ENCODE measurements around the gene CXorf51B.
"Not testable (repeated sequence)": the region's sequence is repeated elsewhere in the genome, so short reads cannot be mapped to it uniquely, and the experiment has no call there.

Gene CXorf51B

GRCh38 chrX:146809471-146809870, at the start of gene CXorf51B:
CXorf51B (plus strand) TSS chrX:146809771; CDS start chrX:146809792, 21 bp downstream.
- DNase-seq, result not testable (repeated sequence)

- not testable (repeated sequence) for DNase-seq
Measured at GRCh38 chrX:146814644-146815043, 5.1 kb downstream of the CXorf51B start, which contains the start of gene CXorf51A. CXorf51A (minus strand) TSS chrX:146814744; CDS start chrX:146814723, 21 bp downstream.

- no peak for DNase-seq
Measured at GRCh38 chrX:146831994-146832393, 22.4 kb downstream of the CXorf51B start.

DNA sequence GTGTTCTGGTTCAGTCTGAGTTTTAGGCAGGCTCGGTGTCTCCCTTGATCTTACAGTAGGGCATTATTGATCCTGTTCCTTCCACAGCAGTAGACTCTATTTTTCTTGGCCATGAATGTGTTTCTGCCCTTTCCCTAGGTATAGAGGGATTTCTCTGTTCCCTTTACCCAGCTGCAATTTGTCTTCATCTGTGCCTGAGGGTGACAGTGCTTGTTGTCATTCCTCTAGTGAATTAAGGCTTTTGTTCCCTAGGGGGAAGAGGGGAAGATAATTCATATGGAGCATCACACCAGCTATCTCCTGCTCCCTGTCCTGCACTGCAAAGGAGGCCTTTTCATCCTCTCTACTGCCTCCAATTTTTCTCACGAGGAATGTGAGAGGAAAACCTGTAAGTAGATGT, 44.7 kb downstream of the CXorf51B start:
- no peak for DNase-seq
